GM12878 (cell line): ENCODE data around the gene TOP3A. TPM values are rescaled to one million over a fixed set of nuclear protein-coding genes. Genes with fewer than 3 reads are reported as not detected.

Experiments used
- ATAC-seq: fragments of 200-7000 bp; cut with Tn5 transposase; 3 replicates; pipeline ENCODE4 v1.9.1; 2020; ENCODE audit warnings: mild to moderate bottlenecking, moderate library complexity
- BruUV-seq: library from RNA; stranded (reverse); fragments of 400-500 nt; replicated peaks from 2 replicates; lab custom pipeline; 2021; lab: Mats Ljungman, UMichigan
- CTCF ChIA-PET: fragments of 300-600 bp; sonication (Branson Sonifier 250); formaldehyde crosslinking; extraction: SDS; loops from one replicate; lab custom pipeline; 2021; ENCODE audit warnings: inconsistent platforms; lab: Yijun Ruan, JAX
- POLR2A ChIA-PET: fragments of 350-600 bp; formaldehyde crosslinking; extraction: SDS; loops from one replicate; lab custom pipeline; 2021; ENCODE audit warnings: inconsistent platforms; lab: Charles Lee
- RAD21 ChIA-PET: fragments of 300-600 bp; sonication (Branson Sonifier 250); formaldehyde crosslinking; loops from one replicate; lab custom pipeline; 2023; ENCODE audit warnings: antibody characterized with exemption; ENCODE audit not compliant: unreplicated experiment; lab: Charles Lee
- SMC1A ChIA-PET: fragments of 300-600 bp; sonication (Branson Sonifier 250); formaldehyde crosslinking; loops from one replicate; lab custom pipeline; 2023; ENCODE audit not compliant: unreplicated experiment, uncharacterized antibody; lab: Charles Lee
- DNase-seq: peaks from one replicate; pipeline ENCODE4 v3.0.0-alpha.2; 2011; ENCODE audit warnings: low read depth, low spot score
- FAIRE-seq: peaks from 3 replicates; lab custom pipeline; 2011; peaks lifted over from hg19 to GRCh38; lab: Jason Lieb, UNC
- H2AFZ ChIP-seq: 2 replicates; pipeline ENCODE4 v1.6.0; 2011; ENCODE audit warnings: low read depth, low read length, control low read depth; ENCODE audit not compliant: control insufficient read depth
- H3K27ac ChIP-seq: 2 replicates; pipeline ENCODE4 v1.5.1; 2011; ENCODE audit warnings: control low read depth; ENCODE audit not compliant: control insufficient read depth, insufficient read depth
- H3K27me3 ChIP-seq, 2 experiments: replicated peaks in 1 of 2; 2 replicates each; pipeline versions ENCODE4 v1.6.0 to v1.6.1; 2011; ENCODE audit warnings: low read length in 1 of 2; ENCODE audit not compliant: control insufficient read depth in 2 of 2, insufficient read depth in 2 of 2
- H3K36me3 ChIP-seq, 2 experiments: 2 replicates each; pipeline ENCODE4 v1.5.1; 2011; ENCODE audit warnings: low read length in 1 of 2; ENCODE audit not compliant: control insufficient read depth in 2 of 2, insufficient read depth in 2 of 2
- H3K4me1 ChIP-seq: 2 replicates; pipeline ENCODE4 v1.6.1; 2011; ENCODE audit warnings: mild to moderate bottlenecking, low read length, moderate library complexity, mixed read lengths; ENCODE audit not compliant: control insufficient read depth, insufficient read depth
- H3K4me2 ChIP-seq: 2 replicates; pipeline ENCODE4 v1.6.0; 2011; ENCODE audit warnings: control low read depth; ENCODE audit not compliant: control insufficient read depth, insufficient read depth
- H3K4me3 ChIP-seq: fragments of 200-600 bp; sonication (generic); 2 replicates; pipeline ENCODE4 v1.5.1; 2016
- H3K79me2 ChIP-seq: 2 replicates; pipeline ENCODE4 v1.6.0; 2011; ENCODE audit warnings: low read length; ENCODE audit not compliant: control insufficient read depth, insufficient read depth
- H3K9ac ChIP-seq: 2 replicates; pipeline ENCODE4 v1.8.0; 2011; ENCODE audit warnings: low read length, control low read depth, mixed read lengths; ENCODE audit not compliant: control insufficient read depth, insufficient read depth
- H3K9me3 ChIP-seq: replicated peaks from 3 replicates; pipeline ENCODE4 v1.5.1; 2011; ENCODE audit warnings: mild to moderate bottlenecking, low read length; ENCODE audit not compliant: control insufficient read depth, insufficient read depth
- H4K20me1 ChIP-seq: 2 replicates; pipeline ENCODE4 v1.6.0; 2011; ENCODE audit not compliant: control insufficient read depth, insufficient read depth
- BCL11A ChIP-seq: IDR thresholded peaks from 2 replicates; pipeline ENCODE4 v1.6.1; 2011; ENCODE audit warnings: low read depth, low read length
- CHD4 ChIP-seq: fragments of 200-600 bp; sonication (generic); IDR thresholded peaks from 2 replicates; pipeline ENCODE4 v1.6.1; 2016; ENCODE audit warnings: mild to moderate bottlenecking
- JUNB ChIP-seq: IDR thresholded peaks from 2 replicates; pipeline ENCODE4 v1.6.1; 2016; ENCODE audit warnings: antibody characterized with exemption, mild to moderate bottlenecking
- MYB ChIP-seq: fragments of 150-350 bp; IDR thresholded peaks from 2 replicates; pipeline ENCODE4 v1.6.1; 2014; ENCODE audit warnings: mild to moderate bottlenecking, low read depth, low read length, borderline replicate concordance
- RUNX3 ChIP-seq: IDR thresholded peaks from 2 replicates; pipeline ENCODE4 v1.6.1; 2012; ENCODE audit warnings: low read length, inconsistent platforms
- STAT3 ChIP-seq: IDR thresholded peaks from 2 replicates; pipeline ENCODE4 v1.6.1; 2011; ENCODE audit warnings: low read depth, low read length, improper control_type of control experiment
- SUZ12 ChIP-seq: fragments of 200-600 bp; sonication (generic); IDR thresholded peaks from one replicate; pipeline ENCODE4 v1.6.1; 2018; ENCODE audit warnings: antibody characterized with exemption, mild to moderate bottlenecking; ENCODE audit not compliant: unreplicated experiment
- TCF3 ChIP-seq: IDR thresholded peaks from 2 replicates; pipeline ENCODE4 v1.6.1; 2012; ENCODE audit warnings: low read depth, mild to moderate bottlenecking, low read length, borderline replicate concordance; ENCODE audit not compliant: insufficient read depth
- ZNF274 ChIP-seq: IDR thresholded peaks from one replicate; pipeline ENCODE4 v1.8.0; 2011; ENCODE audit not compliant: insufficient read length, insufficient read depth
- WGBS: methylation state at CpG from one replicate; pipeline ENCODE4 v1.1.6; 2016; ENCODE audit warnings: low lambda C conversion rate; ENCODE audit not compliant: insufficient replicate concordance, insufficient coverage; ENCODE audit errors: missing lambda C conversion rate; 5-methylcytosine and 5-hydroxymethylcytosine counted together
- in situ Hi-C: fragments of 300-500 bp; cut with MboI; formaldehyde crosslinking; loops from 9 replicates; pipeline ENCODE4 v1.14.3; 2018; ENCODE audit warnings: mixed read lengths
- intact Hi-C: fragments of 100-400 bp; cut with micrococcal nuclease; formaldehyde crosslinking; loops from one replicate; pipeline ENCODE4 v1.14.2; 2022; ENCODE audit not compliant: unreplicated experiment
- polyA plus RNA-seq, 11 experiments: library from polyadenylated mRNA; depleted of rRNA in 4 of 11; unstranded in 6 of 11; stranded (reverse) in 5 of 11; fragments of >200 nt; fragmentation: Nextera tagmentation in 4 of 11; fragmentation: Illumina TruSeq in 1 of 11; extraction: Ambion mirVana in 4 of 11; extraction: Trizol in 1 of 11; gene quantifications; 1 replicate in 1 of 11; 2 replicates in 10 of 11; pipeline versions ENCODE4 v1.2.1 to v1.2.3, GENCODE V29; 2011 to 2016; ENCODE audit warnings: inconsistent platforms in 2 of 11, missing spikeins in 2 of 11, low read depth in 1 of 11
- total RNA-seq, 4 experiments: library from RNA; depleted of rRNA in 3 of 4; stranded (reverse); fragments of >200 nt in 3 of 4; fragmentation: Illumina TruSeq in 1 of 4; extraction: Trizol in 1 of 4; gene quantifications; 2 replicates each; pipeline versions ENCODE4 v1.2.1 to v1.2.3, GENCODE V29; 2013 to 2021
- TF ChIP-seq, protein P1 (sequence below): fragments of 450-650 bp; IDR thresholded peaks from 2 replicates; pipeline ENCODE4 v1.6.1; 2017; ENCODE audit warnings: low read depth, mild to moderate bottlenecking, moderate library complexity
- TF ChIP-seq, protein P2 (sequence below): fragments of 450-650 bp; IDR thresholded peaks from 2 replicates; pipeline ENCODE4 v1.6.1; 2017; ENCODE audit warnings: mild to moderate bottlenecking
- TF ChIP-seq, protein P3 (sequence below): IDR thresholded peaks from 2 replicates; pipeline ENCODE4 v1.6.1; 2012; ENCODE audit warnings: mild to moderate bottlenecking, low read depth, low read length
- TF ChIP-seq, protein P4 (sequence below): fragments of 450-650 bp; formaldehyde crosslinking; IDR thresholded peaks from 2 replicates; pipeline ENCODE4 v1.4.0; 2020; ENCODE audit warnings: mild to moderate bottlenecking, moderate library complexity

TOP3A gene
- total and polyA plus RNA-seq, 10 of the 15 experiments (the other 5 are each of a cell fraction or from before 2014, with no cell fraction given) = 4.2 to 51.9 (median 31.8) TPM

DNA sequence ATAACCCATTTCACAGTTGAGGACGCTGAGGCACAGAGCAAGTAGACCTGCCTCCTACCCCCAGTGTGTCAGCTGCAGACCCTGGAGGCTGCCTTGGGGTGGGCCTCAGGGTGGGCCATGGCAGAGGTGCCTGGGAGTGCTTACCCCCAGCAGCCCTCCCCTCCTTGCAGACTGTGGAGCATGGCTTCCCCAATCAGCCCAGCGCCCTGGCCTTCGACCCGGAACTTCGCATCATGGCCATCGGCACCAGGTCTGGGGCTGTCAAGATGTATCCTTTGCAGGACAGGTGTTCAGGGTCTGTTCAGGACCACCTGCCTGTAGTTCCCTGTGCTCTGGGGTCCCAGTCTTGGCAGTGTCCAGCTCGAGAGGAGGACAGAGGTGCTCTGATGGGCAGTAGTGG lies 85.0 kb downstream of the TOP3A start (continued):
- TF ChIP-seq, protein P1, sequence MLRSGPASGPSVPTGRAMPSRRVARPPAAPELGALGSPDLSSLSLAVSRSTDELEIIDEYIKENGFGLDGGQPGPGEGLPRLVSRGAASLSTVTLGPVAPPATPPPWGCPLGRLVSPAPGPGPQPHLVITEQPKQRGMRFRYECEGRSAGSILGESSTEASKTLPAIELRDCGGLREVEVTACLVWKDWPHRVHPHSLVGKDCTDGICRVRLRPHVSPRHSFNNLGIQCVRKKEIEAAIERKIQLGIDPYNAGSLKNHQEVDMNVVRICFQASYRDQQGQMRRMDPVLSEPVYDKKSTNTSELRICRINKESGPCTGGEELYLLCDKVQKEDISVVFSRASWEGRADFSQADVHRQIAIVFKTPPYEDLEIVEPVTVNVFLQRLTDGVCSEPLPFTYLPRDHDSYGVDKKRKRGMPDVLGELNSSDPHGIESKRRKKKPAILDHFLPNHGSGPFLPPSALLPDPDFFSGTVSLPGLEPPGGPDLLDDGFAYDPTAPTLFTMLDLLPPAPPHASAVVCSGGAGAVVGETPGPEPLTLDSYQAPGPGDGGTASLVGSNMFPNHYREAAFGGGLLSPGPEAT = no peak

GRCh38 chr17:18229254-18229653 lies 85.5 kb downstream of the TOP3A start:
- H3K9ac ChIP-seq = no peak overlapping the region
- no peak for DNase-seq
- no peaks in the 10 kb centered on the region for H3K27me3 ChIP-seq
- H3K9me3 ChIP-seq = no peaks in the 10 kb centered on the region
- H3K36me3 ChIP-seq = no peaks in the 10 kb centered on the region
- ChIA-PET SMC1A (no interaction called here), CTCF (no interaction called here), RAD21 (no interaction called here), POLR2A (no interaction called here)
- H3K4me2 ChIP-seq = no peak overlapping the region
- in situ Hi-C loops = no loop called here
- intact Hi-C loops = loop anchor here (5.0 kb wide), 1 partner anchor 47 kb away; the partner anchor contains the start of gene ALKBH5
- no peaks in the 10 kb centered on the region for H3K79me2 ChIP-seq
- H3K4me3 ChIP-seq = no peak overlapping the region
- no TSS peak for BruUV-seq
- FAIRE-seq = no peak
- ATAC-seq = no peak
- no peaks in the 10 kb centered on the region for H3K4me1 ChIP-seq
- no peak overlapping the region for H3K27ac ChIP-seq
- H4K20me1 ChIP-seq = no peaks in the 10 kb centered on the region
- no peak overlapping the region for H2AFZ ChIP-seq
- 49% methylated on average over 4 of the region's 4 CpGs for WGBS
- TF ChIP-seq STAT3 (no peak), RUNX3 (no peak), SUZ12 (no peak), MYB (no peak), JUNB (no peak), BCL11A (no peak), ZNF274 (no peak), CHD4 (no peak), TCF3 (no peak)
- TF ChIP-seq, protein P2, sequence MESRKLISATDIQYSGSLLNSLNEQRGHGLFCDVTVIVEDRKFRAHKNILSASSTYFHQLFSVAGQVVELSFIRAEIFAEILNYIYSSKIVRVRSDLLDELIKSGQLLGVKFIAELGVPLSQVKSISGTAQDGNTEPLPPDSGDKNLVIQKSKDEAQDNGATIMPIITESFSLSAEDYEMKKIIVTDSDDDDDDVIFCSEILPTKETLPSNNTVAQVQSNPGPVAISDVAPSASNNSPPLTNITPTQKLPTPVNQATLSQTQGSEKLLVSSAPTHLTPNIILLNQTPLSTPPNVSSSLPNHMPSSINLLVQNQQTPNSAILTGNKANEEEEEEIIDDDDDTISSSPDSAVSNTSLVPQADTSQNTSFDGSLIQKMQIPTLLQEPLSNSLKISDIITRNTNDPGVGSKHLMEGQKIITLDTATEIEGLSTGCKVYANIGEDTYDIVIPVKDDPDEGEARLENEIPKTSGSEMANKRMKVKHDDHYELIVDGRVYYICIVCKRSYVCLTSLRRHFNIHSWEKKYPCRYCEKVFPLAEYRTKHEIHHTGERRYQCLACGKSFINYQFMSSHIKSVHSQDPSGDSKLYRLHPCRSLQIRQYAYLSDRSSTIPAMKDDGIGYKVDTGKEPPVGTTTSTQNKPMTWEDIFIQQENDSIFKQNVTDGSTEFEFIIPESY = no peak
- TF ChIP-seq, protein P3, sequence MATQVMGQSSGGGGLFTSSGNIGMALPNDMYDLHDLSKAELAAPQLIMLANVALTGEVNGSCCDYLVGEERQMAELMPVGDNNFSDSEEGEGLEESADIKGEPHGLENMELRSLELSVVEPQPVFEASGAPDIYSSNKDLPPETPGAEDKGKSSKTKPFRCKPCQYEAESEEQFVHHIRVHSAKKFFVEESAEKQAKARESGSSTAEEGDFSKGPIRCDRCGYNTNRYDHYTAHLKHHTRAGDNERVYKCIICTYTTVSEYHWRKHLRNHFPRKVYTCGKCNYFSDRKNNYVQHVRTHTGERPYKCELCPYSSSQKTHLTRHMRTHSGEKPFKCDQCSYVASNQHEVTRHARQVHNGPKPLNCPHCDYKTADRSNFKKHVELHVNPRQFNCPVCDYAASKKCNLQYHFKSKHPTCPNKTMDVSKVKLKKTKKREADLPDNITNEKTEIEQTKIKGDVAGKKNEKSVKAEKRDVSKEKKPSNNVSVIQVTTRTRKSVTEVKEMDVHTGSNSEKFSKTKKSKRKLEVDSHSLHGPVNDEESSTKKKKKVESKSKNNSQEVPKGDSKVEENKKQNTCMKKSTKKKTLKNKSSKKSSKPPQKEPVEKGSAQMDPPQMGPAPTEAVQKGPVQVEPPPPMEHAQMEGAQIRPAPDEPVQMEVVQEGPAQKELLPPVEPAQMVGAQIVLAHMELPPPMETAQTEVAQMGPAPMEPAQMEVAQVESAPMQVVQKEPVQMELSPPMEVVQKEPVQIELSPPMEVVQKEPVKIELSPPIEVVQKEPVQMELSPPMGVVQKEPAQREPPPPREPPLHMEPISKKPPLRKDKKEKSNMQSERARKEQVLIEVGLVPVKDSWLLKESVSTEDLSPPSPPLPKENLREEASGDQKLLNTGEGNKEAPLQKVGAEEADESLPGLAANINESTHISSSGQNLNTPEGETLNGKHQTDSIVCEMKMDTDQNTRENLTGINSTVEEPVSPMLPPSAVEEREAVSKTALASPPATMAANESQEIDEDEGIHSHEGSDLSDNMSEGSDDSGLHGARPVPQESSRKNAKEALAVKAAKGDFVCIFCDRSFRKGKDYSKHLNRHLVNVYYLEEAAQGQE = no peak
- TF ChIP-seq, protein P4, sequence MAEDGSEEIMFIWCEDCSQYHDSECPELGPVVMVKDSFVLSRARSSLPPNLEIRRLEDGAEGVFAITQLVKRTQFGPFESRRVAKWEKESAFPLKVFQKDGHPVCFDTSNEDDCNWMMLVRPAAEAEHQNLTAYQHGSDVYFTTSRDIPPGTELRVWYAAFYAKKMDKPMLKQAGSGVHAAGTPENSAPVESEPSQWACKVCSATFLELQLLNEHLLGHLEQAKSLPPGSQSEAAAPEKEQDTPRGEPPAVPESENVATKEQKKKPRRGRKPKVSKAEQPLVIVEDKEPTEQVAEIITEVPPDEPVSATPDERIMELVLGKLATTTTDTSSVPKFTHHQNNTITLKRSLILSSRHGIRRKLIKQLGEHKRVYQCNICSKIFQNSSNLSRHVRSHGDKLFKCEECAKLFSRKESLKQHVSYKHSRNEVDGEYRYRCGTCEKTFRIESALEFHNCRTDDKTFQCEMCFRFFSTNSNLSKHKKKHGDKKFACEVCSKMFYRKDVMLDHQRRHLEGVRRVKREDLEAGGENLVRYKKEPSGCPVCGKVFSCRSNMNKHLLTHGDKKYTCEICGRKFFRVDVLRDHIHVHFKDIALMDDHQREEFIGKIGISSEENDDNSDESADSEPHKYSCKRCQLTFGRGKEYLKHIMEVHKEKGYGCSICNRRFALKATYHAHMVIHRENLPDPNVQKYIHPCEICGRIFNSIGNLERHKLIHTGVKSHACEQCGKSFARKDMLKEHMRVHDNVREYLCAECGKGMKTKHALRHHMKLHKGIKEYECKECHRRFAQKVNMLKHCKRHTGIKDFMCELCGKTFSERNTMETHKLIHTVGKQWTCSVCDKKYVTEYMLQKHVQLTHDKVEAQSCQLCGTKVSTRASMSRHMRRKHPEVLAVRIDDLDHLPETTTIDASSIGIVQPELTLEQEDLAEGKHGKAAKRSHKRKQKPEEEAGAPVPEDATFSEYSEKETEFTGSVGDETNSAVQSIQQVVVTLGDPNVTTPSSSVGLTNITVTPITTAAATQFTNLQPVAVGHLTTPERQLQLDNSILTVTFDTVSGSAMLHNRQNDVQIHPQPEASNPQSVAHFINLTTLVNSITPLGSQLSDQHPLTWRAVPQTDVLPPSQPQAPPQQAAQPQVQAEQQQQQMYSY (CRISPR knock-in tag) = no peak
